GM18499 (cell line): ENCODE data around the gene PSMC3.
A peak's percentile ranks its signal among the peaks of the same experiment; 100 is the strongest.

ENCODE experiments used
- ATAC-seq: cut with Tn5 transposase; IDR thresholded peaks from one replicate; pipeline ENCODE4 v1.9.1; 2021; ENCODE audit warnings: moderate number of reproducible peaks; ENCODE audit not compliant: insufficient read depth, unreplicated experiment

Gene PSMC3

DNA sequence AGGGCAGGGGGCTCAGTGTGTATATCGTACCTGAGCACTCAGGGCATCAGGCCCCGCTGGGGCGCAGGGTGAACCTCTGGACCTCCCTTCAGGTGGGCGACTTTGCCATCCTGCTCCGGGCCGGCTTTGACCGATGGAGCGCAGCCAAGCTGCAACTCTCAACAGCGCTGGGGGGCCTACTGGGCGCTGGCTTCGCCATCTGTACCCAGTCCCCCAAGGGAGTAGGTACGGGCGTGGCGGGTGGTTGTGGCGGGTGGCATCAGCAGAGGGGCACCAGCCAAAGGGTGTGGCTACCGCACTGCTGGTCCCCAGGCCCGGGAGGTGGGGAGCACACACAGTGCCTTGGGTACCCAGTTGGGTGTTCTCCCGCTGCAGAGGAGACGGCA lies 11.6 kb downstream of the PSMC3 start:
- no peak for ATAC-seq

DNA sequence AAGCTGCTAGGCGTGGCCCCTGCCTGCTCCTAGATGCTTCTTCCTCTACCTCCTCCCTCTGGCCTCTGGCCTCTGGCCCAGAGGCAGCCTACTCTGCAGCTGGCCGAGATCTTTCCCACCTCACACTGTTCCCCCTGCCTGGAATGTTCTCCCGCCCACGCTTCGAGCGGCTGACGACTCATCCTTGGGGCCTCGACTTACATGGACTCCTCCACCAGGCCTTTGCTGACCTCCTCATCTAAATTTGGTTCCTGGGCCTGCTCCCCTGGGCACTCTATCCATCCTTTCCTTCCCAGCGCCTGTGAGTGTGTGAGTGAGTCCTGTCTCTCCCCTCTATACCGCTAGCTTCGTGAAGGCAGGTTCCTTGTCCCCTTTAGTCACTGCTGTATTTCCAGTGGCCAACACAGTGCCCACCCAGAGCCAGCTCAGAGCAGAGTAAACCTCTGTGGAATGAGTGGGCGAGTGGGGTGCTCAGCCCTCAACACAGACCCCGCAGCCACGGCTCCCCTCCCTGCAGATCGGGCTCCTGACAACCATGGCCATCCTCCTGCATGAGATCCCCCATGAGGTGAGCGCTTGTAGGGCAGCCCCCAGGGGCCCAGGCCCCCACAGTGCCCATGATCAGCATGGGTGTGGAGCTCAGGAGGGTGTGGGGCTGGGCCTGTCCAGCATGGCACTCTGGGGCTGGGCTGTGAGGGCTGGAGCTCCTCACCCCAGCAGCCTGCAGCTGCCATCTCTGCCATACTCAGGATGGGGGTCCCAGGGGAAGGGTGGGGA lies 12.1 kb downstream of the PSMC3 start:
- ATAC-seq, result no peak

DNA sequence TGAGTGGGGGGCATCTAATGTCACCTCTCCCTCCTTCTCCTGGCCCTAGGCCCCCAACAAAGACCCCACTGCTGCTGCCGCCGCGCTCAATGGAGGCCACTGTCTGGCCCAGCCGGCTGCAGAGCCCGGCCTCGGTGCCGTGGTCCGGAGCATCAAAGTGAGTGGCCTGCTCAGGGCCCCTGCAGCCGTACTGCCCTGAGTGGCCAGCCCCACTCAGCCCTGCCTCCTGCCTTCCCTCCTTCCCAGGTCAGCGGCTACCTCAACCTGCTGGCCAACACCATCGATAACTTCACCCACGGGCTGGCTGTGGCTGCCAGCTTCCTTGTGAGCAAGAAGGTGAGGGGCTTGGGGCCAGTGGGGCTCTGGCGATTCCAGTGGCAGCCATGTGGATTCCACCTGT lies 12.9 kb downstream of the PSMC3 start:
- ATAC-seq, result no peak

DNA sequence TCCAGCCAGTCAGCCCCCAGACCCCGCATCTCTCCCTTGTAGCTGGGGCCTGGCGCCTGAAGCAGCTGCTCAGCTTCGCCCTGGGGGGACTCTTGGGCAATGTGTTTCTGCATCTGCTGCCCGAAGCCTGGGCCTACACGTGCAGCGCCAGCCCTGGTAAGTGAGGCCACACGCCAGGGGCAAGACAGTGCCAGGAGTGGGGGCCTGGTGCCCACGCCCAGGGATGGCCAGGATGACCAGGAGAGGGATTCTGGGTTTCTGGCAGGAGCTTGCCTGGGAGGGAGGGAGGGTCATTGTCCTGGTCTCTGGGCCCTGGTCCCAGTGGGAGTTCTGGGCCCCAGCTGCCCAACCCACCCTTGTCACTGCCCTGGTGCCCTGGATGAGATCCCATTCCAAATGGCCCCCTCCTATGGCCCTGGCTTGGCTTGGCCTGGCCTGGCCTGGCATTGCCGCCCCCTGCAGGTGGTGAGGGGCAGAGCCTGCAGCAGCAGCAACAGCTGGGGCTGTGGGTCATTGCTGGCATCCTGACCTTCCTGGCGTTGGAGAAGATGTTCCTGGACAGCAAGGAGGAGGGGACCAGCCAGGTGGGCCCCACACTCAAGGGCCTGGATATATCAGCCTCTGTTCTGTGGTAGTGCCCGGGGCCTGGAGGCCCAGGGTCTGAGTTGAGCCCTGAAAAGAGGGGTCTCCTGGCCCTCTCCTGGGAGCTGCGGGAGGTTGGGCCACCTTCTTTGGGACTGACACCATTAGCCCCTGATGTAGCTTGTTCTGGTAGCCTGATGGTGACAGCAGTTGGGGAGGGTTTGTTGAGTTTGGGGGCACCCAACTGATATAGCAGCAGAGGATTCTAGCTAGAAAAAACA lies 14.1 kb downstream of the PSMC3 start:
- ATAC-seq, result no peak

DNA sequence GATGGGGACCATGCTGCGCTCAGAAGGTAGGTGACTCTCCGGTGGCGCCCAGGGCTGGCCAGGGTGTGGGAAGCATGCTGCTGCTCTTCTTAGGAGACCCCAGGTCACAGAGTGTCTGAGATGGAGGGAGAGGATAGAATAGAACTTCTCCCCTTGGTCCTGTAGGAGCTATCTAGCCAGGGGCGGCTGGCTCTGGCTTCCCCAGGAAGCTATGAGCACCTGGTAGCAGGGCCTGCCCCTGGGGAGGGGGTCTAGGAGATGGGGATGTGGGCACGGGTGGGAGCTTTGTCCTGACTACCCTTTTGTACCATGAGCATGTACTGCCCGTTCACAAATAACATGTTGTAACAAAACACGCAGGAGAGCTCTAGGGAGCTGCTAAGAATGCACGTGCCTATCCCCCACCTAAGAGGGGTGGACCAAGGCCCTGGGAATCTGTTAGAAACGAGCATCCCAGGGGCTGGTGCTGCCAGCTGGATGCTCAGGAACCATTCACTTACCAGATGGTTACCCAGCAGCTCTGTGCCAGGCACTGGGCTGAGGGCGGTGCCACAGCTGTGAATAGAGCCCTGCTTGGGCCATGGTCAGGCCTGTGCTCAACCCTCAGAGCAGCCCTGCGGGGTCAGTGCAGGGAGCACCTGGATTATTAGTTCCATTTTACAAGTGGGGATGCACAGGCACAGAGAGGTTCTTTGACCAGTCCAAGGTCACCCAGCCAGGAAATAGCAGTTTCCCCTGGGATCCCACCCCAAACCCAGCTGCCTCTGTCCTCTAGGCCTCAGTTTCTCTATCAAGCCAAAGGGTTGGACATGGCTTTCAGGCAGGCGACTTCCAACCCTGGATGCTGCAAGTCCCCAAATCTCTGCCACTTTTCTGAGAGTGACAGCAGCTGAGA lies 15.6 kb downstream of the PSMC3 start:
- ATAC-seq, result no peak

DNA sequence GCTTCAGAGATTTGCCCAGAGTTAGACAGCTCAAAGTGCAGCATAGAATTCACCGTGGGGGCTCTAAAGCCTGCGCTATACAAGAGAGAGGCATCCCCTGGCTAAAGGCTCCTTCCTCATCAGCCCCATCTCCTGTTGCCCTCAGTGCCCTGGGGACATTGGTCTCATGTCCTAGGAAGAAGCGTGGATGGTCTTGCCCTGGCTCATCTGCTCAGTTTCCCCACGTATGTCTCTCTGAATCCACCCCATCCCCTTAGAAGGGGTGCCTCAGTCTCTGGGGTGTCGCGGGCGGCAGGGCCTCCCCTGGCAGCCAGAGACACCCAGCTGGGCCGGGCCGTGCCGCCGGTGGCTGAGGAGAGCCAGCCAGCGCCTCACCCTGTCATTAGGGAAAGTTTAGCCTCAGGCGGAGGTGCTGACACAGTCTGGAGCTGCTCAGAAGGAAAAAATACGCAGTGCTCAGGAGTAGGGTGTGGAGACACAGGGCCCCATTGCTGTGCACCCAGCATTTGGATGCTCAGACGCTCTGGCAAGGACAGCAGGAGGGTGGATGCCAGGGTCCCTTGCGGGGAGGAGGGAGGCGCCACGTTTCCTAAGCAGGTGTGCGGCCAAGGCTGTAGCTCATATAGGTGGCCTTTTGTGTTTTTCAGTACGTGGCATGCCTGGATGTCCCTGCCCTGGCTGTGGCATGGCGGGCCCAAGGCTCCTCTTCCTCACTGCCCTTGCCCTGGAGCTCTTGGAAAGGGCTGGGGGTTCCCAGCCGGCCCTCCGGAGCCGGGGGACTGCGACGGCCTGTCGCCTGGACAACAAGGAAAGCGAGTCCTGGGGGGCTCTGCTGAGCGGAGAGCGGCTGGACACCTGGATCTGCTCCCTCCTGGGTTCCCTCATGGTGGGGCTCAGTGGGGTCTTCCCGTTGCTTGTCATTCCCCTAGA lies 16.5 kb downstream of the PSMC3 start:
- no peak for ATAC-seq

DNA sequence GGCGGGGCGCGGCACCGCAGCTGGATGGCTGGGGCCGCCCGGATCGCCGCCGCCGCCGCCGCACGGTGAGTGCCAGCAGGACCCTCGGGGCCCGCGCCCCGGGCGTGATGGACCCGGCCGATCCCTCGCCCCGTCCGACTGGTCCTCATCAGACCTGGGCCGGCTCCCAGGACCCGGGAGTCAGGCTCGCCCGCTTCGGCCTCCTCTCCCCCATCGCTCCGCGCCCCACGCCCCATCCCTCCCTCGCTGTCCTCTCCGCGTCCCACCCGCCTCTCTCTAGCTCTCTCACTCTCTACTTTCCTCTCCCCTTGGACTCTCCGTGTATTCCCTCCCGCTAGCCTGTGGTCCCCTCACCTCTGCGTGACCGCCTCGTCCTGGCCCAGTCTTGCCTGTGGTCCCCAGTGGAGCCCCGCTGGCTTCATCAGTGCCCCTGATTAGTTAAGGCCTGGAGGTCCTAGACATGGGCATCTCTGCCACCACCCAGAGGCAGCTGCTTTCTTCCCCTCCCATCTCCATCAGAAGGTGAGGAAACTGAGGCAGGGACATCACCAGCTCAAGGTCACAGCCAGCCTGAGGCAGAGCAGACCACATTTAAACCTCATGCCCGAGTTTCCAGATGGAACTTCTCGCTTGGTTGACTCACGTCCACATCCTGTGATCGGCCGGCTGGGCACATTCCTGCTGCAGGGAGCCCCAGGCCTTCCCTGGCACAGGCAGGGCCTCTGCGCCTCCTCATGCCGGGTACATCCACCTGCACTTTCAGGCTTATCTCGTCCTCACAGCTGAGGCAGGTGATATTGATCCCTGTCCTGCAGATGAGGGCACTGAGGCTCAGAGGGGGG lies 17.4 kb downstream of the PSMC3 start:
- ATAC-seq, result peak; percentile 4

DNA sequence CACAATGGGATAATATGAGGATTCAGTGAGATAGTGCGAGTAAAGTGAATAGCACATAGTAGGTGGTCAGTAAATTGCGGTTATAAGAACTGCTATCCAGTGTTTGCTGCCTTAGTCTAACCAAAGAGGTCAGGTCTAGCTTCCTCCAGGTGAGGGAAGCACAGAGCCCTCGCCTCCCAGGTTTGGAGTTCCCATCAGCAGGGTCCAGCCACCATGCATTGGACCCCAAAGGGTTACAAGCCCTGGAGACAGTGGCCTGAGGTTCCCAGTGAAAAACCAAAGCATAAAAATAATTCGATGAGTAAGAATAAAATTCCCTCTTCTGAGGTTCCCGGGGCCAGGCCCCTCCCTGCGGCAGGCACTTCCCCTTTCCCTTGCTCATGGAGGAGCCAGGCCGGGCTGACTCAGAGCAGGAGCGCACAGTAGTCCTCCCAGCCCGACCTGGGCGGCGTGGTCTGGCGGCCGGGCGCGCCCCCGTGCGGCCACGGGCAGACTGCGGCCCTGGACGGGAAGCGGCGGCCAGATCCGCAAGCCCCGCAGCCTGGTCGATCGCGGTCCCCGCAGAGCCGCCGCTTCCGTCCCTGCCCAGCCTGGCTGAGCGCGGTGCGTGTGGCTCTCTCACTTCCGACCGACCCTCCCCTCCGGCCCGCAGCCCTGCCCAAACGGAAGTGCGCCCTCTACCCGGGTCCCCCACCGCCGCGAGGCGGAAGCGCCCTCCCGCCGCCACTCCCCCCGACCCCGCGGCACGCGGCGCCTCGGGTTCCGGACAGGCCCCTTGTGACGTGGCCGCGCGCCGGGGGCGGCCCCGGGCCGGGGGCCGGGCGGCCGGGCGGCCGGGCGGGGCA lies 18.3 kb downstream of the PSMC3 start, which contains the start of gene SLC39A13:
Gene SLC39A13 (plus strand): TSS at position 845 of the 845 bp plus-strand sequence. CDS start 1,505 bp downstream, outside the sequence.
- peak; percentile 61 for ATAC-seq

DNA sequence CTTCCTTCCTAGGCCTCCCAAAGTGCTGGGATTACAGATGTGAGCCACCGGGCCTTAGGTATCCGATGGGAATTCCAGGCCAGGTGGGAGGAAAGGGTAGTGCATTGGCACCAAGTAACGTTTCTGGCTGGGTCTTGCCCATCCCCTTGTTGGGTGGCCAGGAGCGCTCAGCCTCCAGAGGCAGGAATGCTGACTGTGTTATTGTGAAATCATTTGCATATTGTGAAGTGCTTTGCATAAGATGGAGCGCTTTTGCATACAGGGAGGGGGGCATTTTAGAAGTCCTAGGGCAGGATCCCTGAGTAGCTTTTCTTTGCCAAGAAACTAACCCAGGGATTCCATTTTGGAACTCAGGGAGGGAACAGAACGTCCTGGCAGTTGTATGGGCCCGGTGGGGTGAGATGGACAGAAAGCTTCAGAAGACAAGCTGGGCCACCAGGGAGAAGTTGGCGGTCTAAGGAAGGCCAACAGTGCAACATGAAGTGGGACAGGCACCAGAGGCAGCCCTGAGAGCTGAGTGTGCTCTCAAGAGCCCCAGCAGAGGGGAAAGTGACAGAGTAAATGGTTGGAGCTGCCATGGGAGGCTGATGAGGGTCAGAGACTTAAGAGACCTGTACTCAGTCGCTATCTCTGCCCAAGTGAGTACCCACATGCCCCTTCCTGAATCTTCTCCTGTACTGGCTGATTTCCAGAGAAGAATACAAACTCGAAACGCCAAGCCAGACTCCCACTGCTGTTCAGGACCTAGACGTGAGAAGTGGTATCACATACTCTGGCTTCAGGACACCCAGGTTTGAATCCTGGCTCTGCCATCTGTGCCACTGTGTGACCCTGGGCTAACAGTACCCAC lies 19.1 kb downstream of the PSMC3 start:
- ATAC-seq, result no peak

DNA sequence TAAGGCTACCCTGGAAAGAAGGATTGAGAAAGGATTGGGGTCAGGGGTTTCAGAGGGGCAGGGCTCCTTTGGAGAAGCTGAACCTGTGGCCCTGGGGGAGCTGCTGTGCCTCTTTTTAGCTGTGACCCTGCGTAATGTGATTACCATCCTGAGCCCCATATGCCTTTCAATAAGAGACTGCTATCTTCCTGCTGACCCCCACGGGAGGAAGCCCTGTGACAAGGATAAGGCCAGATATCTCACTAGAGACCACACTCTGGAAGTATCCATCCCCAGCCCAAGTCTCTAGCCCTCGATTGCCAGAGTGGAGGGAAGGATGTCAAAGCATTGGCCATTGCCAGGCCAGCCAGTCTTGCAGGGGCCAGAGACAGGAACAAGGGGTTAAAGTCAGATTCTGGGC lies 22.7 kb downstream of the PSMC3 start:
- no peak for ATAC-seq

DNA sequence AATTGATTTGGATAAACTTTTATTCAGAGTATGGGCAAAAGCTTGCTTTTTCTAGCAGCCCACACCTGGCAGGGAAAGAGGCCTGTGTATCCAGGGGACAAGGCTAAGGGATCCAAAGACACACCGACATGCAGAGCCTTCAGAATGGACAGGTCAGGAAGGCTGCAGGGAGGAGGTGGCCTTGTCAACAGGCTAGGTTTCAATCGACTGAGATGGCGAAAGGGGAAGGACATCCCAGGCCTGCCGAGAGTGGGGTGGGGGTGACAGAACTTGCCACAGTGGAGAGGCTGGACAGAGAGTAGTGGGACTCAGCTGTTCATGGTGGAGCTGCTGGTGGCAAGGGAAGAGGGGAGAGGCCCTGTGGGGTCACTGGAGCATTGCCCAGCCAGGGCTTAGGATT lies 23.1 kb downstream of the PSMC3 start:
- no peak for ATAC-seq

DNA sequence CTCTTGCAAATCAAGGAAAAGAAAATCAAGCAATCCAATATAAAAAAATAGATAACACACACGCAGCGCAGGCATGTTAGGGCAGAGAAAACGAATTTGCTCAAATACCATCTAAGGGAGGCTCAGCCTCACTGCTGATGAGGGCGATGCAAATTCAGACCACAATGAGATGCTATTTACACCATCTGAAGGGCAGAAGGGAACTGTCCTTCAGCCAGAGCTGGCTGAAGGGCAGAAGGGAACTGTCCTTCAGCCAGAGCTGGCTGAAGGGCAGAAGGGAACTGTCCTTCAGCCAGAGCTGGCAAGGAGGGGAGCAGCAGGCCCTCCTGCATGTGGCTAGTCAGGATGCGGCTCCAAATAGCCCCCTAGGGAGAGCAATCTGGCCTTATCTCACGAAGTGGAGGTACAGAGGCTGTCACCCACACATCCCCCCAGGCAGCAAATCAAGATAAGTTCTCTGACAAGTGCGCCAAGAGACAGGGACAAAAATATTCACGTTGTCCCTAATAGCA lies 25.4 kb downstream of the PSMC3 start:
- ATAC-seq, result peak; percentile 59

DNA sequence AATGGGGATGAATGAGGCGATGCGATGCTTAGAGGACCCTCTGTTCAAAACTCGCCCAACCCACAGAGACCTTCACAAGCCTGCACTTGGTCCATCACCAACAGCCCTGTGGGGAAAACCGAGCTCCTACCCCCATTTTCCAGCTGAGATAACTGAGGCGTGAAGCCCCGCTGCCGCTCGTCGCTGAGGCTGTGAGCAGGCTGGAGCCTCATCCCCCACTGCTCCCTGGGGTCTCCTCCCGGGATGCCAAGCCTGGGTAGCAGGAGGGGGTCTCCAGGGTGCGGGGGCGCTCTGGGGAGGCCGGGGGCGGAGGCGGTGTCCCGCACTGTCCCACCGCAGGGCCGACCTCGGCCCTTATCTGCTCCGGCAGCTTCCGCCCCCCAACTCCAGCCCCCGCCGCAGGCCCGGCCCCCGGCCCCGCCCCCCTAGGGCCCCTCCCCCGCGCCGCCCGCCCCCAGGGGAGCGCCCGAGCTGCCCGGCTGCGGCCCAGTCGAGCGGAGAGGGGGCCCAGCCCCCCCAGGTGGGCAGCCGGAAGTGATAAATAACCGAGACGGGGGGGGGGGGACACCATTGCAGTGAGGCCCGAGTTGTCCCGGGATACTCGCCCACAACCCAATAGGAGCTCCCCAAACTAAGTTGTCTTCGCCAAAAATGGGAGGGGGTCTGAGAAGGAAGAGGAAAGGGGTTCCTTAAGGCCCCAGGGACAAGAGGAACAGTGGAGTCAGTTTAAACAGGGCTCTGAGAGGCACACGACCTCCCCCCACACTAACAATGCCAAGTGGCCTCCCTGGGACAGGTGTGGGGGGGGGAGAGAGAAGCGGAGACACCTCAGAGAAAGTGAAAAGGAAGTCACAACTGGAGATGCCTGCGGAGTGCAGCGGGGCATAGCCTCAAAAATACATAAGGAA lies 26.1 kb downstream of the PSMC3 start:
- ATAC-seq, result peak; percentile 28

DNA sequence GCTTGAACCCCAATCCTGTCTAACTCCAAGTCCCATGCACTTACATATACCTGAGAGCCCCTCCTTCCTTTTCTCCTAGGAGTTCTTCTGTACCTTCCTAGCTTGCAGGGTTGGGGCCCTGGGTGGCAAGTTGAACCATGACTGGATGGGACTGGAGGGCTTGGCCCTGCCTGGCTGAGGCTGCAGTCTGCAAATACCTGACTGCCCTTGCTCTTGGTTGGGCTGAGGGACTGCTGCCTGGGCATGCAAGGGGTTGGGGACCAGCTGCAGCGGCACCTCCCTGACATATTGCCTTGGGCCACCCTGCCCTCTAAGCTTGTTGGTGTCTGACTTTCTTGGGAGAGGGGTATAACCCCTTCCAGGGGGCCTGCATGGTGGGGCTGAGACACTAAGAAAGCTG lies 27.7 kb downstream of the PSMC3 start:
- ATAC-seq, result no peak

DNA sequence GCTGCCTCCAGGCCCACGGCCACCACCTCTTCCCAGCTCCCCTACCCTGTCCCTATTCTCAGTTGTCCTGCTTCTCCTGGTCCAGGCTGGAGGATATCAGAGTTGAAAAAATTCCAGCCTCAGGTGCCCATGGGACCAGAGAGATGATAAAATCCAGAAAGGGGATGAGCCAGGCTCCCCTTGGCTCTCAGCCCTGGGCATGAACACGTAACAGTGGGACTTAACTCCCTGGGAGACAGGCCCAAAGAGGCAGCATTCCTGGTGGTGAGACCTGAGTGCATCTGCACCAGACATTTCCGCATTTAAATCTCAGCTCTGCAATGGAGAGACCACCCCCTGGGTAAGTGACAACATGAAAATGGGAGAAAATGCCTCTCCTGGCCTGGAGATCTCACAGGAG lies 28.2 kb downstream of the PSMC3 start:
- ATAC-seq, result no peak

DNA sequence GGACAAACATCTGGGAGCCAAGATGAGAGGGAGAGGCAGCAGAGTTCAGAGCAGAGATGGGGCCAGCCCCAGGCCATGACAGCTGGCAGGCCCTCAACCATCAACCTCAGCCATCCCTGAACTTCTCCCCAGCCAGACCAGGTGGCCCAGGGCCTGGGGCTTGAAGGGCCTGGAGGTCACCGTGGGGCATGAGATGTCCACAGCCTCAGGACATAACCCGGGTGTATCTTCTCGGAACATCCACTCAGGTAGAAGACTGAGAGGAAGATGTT lies 30.3 kb downstream of the PSMC3 start:
- ATAC-seq, result no peak
